VCaP (cell line): ENCODE data around the gene GPR137.

Source experiments
- H3K27ac ChIP-seq: fragments of 450-650 bp; 2 replicates; pipeline ENCODE4 v1.5.1; 2017
- CTCF ChIP-seq: fragments of 450-650 bp; conservative IDR thresholded peaks from 2 replicates; pipeline ENCODE4 v1.5.1; 2017; ENCODE audit warnings: mild to moderate bottlenecking, moderate library complexity

Gene GPR137

DNA sequence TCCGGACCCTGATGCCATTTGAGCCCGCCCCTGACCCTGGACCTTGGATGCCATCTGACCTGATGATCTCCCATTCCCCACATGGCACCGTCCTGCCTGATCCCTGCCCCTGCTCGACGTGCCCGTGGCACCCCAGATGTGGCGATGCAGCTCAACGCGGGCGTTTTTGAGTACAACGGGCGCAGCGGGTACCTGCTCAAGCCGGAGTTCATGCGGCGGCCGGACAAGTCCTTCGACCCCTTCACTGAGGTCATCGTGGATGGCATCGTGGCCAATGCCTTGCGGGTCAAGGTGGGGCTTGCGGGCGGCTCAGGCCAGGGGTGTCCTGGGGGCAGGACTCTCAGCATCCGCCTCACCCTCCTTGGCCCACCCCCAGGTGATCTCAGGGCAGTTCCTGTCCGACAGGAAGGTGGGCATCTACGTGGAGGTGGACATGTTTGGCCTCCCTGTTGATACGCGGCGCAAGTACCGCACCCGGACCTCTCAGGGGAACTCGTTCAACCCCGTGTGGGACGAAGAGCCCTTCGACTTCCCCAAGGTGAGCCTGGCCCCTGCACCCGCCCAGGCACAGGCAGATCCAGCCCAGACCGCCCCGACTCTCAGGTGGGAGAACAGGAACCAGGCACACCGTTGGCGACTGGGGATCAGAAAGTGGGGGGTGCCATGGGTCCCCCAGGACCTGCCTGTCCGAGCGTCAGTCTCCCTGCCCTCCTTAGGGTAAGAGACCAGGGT is 23.2 kb upstream of the GPR137 start:
- TF ChIP-seq CTCF, result no peak

DNA sequence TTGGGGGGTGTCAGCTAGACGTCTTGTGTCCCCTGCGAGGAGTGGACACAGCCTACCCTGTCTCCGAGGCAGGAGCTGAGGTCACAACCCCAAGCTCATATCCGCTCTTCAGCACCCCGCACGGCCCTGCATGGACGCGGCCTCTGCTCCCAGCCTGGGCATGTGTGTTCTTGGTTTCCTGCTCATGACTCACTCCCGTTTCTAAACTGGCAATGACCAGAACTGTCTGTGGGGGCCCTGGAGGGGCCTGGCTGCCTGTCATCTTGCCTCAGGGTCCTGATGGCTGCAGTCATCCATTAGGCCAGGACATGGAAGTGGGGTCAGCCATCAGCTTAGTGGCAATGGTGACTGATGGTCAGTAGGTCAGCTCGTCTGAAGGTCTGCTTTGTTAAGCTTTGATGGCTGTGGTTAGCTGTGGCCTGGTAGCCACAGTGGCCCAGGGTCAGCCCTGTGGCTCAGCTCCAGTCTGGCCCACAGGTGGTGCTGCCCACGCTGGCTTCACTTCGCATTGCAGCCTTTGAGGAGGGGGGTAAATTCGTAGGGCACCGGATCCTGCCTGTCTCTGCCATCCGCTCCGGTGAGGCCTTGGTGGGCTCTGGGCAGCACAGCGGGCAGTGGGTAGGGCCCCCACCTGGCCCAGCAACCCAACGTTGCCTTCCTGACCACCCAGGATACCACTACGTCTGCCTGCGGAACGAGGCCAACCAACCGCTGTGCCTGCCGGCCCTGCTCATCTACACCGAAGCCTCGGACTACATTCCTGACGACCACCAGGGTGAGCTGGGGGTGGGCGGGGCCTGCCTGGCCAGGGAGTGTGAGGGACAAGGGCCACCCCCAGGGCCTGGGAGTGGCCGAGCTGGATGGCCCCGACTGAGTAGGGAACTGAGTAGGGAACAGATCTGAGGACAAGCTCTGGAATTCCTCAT is 22.4 kb upstream of the GPR137 start:
- TF ChIP-seq CTCF, result peak; percentile 56
- H3K27ac ChIP-seq, result peak overlapping the region; percentile 100; the same call in 1 of the 2 replicates

More for the DNA sequence above, 23.2 kb upstream of the GPR137 start:
- no peak overlapping the region for H3K27ac ChIP-seq

- peak overlapping the region; percentile 100; the same call in 1 of the 2 replicates for H3K27ac ChIP-seq
- no peak for TF ChIP-seq CTCF
Observed at GRCh38 chr11:64263947-64264317, 21.7 kb upstream of the GPR137 start.

DNA sequence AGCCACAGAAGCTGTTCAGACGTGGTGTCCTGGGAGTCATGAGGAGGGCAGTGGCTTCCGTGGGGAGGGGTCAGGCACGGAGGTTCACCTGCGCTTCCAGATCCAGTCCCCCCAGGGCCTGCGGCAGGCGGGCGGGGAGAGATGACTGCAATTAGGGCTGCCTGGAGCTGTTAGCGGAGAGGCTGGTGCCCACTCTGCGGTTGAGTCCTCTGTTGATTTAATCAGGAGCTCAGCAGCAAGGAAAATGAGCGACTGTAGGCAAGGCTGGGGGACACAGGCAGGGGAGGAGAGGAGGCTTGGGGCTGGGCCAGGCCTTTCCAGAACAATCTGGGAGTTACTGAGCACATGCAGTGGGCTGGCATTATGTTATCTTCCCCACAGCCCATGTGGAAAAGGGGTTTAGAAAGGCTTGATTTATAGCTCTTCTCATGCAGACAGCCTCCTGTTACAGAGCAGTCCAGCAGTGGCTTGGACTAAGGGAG is 21.2 kb upstream of the GPR137 start:
- no peak for TF ChIP-seq CTCF
- peak overlapping the region; percentile 100 for H3K27ac ChIP-seq

- no peak for TF ChIP-seq CTCF
- peak overlapping the region; percentile 100 for H3K27ac ChIP-seq
Observed at GRCh38 chr11:64265176-64266160, 20.2 kb upstream of the GPR137 start.

DNA sequence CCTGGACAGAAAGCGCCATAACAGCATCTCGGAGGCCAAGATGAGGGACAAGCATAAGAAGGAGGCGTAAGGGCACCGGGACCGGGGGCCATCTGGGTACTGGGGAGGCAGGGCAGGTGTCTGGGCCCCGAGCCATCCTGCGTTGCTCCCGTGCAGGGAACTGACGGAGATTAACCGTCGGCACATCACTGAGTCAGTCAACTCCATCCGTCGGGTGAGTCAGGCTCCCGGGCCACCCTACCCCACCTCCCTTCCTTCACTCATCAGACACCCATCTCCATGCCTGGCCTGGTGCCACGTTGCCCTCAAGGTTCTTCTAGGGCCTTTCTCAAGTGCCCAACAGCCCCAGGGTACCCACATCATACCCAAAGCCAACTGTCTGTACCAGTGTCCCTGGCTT is 19.3 kb upstream of the GPR137 start:
- peak overlapping the region; percentile 100 for H3K27ac ChIP-seq
- no peak for TF ChIP-seq CTCF
